Measurements from ENCODE around the gene BACH1. TPM values are rescaled to one million over a fixed set of nuclear protein-coding genes. Genes with fewer than 3 reads are reported as not detected.

The BACH1 gene
- total RNA-seq, 2 experiments from 2014 or later = 18.6 to 38.4 TPM

DNA sequence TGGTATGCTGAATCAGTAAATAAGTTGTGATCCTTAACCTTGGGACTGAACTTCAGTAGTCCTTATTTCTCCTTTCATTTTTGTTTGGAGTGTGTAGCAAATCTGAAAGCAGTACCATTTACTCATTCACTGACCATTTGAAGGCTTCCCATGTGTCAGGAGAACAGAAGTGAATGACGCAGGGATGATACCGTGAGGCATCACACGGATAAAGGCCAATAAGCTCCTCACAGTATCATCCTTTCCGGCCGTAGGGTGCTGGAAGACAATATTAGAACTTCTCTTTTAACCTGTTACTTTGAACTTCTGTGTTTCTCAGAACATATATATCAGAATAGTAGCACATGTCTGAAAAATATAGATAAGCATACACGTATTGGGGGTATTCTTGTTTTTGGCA lies 21.3 kb downstream of the BACH1 start:
- Histone ChIP-seq H3K27ac (ENCODE audit: low read depth, low read length, poor library complexity, severe bottlenecking) (no peak overlapping the region), H3K36me3 (ENCODE audit: insufficient read depth, low read length) (peaks cover 17% of the 10 kb centered on the region), H3K4me2 (ENCODE audit: low read length) (no peak overlapping the region), H4K20me1 (ENCODE audit: insufficient read depth, low read length) (peaks cover 9% of the 10 kb centered on the region; the same call in 1 of the 2 replicates), H3K4me1 (ENCODE audit: insufficient read depth, low read length, poor library complexity, severe bottlenecking) (no peaks in the 10 kb centered on the region), H2AFZ (ENCODE audit: low read length) (no peak overlapping the region), H3K9me2 (ENCODE audit: insufficient read depth, low read length) (no peaks in the 10 kb centered on the region), H3K9me3 (ENCODE audit: low read length) (no peaks in the 10 kb centered on the region), H3K79me2 (ENCODE audit: insufficient read depth, low read depth, low read length) (peaks cover 12% of the 10 kb centered on the region; the same call in 1 of the 2 replicates), H3K4me3 (ENCODE audit: low read depth, low read length, poor library complexity, severe bottlenecking) (no peak overlapping the region)
- BruUV-seq (replicated peaks) = no TSS peak
- no peak for TF ChIP-seq EZH2phosphoT487 (IDR thresholded peaks at IDR 0.05; ENCODE audit: borderline replicate concordance, low read depth, low read length)
- no peak for TF ChIP-seq CTCF (conservative IDR thresholded peaks at IDR 0.05; ENCODE audit: low read length)
- ChIA-PET CTCF (ENCODE audit: unreplicated experiment) (no interaction called here), POLR2A (interaction anchor here (1.3 to 2.9 kb wide), 2 partner anchors 20 to 206 kb away, joined by 3 to 10 read pairs; no protein-coding TSS in a partner anchor)
- intact Hi-C loops (cut with micrococcal nuclease; ENCODE audit: unreplicated experiment) = no loop called here
- DNase-seq (ENCODE audit: low spot score) = no peak

DNA sequence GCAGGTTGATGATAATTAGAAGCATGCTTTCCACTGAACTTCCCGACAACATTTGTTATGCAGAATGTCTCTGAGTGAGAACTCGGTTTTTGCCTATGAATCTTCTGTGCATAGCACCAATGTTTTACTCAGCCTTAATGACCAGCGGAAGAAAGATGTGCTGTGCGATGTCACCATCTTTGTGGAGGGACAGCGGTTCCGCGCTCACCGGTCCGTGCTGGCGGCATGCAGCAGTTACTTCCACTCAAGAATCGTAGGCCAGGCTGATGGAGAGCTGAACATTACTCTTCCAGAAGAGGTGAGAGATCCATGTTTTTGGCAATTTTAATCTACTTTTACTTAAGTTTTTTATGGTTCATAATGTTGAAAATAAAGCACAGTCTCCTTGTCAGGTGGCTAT lies 22.5 kb downstream of the BACH1 start:
- no peak overlapping the region for H3K4me2 ChIP-seq (ENCODE audit: low read length)
- peaks cover 9% of the 10 kb centered on the region; the same call in 1 of the 2 replicates for H4K20me1 ChIP-seq (ENCODE audit: insufficient read depth, low read length)
- no peak overlapping the region for H2AFZ ChIP-seq (ENCODE audit: low read length)
- TF ChIP-seq CTCF (conservative IDR thresholded peaks at IDR 0.05; ENCODE audit: low read length) (no peak), EZH2phosphoT487 (IDR thresholded peaks at IDR 0.05; ENCODE audit: borderline replicate concordance, low read depth, low read length) (no peak)
- POLR2A ChIA-PET = interaction anchor here (0.6 to 0.7 kb wide), 2 partner anchors 30 to 1834 kb away, joined by 3 to 4 read pairs; no protein-coding TSS in a partner anchor
- H3K36me3 ChIP-seq (ENCODE audit: insufficient read depth, low read length) = peaks cover 20% of the 10 kb centered on the region
- BruUV-seq (replicated peaks) = no TSS peak
- no peaks in the 10 kb centered on the region for H3K9me2 ChIP-seq (ENCODE audit: insufficient read depth, low read length)
- no peak for DNase-seq (ENCODE audit: low spot score)
- 0 out of 2 replicates have a peak, but pooled peaks cover 10% of the 10 kb centered on the region for H3K79me2 ChIP-seq (ENCODE audit: insufficient read depth, low read depth, low read length)
- CTCF ChIA-PET (ENCODE audit: unreplicated experiment) = no interaction called here
- intact Hi-C loops (cut with micrococcal nuclease; ENCODE audit: unreplicated experiment) = no loop called here
- no peaks in the 10 kb centered on the region for H3K4me1 ChIP-seq (ENCODE audit: insufficient read depth, low read length, poor library complexity, severe bottlenecking)
- H3K27ac ChIP-seq (ENCODE audit: low read depth, low read length, poor library complexity, severe bottlenecking) = no peak overlapping the region
- H3K9me3 ChIP-seq (ENCODE audit: low read length) = no peaks in the 10 kb centered on the region
- H3K4me3 ChIP-seq (ENCODE audit: low read depth, low read length, poor library complexity, severe bottlenecking) = no peak overlapping the region

Data from OCI-LY7 (cell line).